Mesothelial cell of epicardium (in vitro differentiated cells): ENCODE measurements around the gene GUCY1A2. TPM values are rescaled to one million over a fixed set of nuclear protein-coding genes. Genes with fewer than 3 reads are reported as not detected.
"Not testable (repeated sequence)": the region's sequence is repeated elsewhere in the genome, so short reads cannot be mapped to it uniquely, and the experiment has no call there.

Experiments
- DNase-seq, 2 experiments: peaks; one replicate each; pipeline ENCODE4 v3.0.0; 2021; ENCODE audit warnings: low spot score in 2 of 2; ENCODE audit not compliant: unreplicated experiment in 2 of 2
- H3K27ac Mint-ChIP-seq: 2 replicates; pipeline ENCODE4 v1.8.0; 2021; ENCODE audit warnings: mixed read lengths
- H3K27me3 Mint-ChIP-seq: 2 replicates; pipeline ENCODE4 v1.8.0; 2021; ENCODE audit warnings: low read depth, mixed read lengths
- H3K36me3 Mint-ChIP-seq: 2 replicates; pipeline ENCODE4 v1.8.0; 2021; ENCODE audit warnings: mixed read lengths
- H3K4me1 Mint-ChIP-seq: 2 replicates; pipeline ENCODE4 v1.8.0; 2021; ENCODE audit warnings: mixed read lengths
- H3K4me3 Mint-ChIP-seq: 2 replicates; pipeline ENCODE4 v1.8.0; 2021; ENCODE audit warnings: mild to moderate bottlenecking, moderate library complexity, mixed read lengths
- H3K9me3 Mint-ChIP-seq: 2 replicates; pipeline ENCODE4 v1.8.0; 2021; ENCODE audit warnings: mixed read lengths
- total RNA-seq: library from RNA; stranded (reverse); gene quantifications from 3 replicates; pipeline ENCODE4 v1.2.1, GENCODE V29; 2021
- TF ChIP-seq, protein P1 (sequence below): fragments of 200-600 bp; sonication (generic); IDR thresholded peaks from one replicate; pipeline ENCODE4 v1.5.0; 2021; ENCODE audit warnings: antibody characterized with exemption; ENCODE audit not compliant: unreplicated experiment

Gene GUCY1A2
- total RNA-seq, 1 donor from 2014 or later, result 13.6 TPM

DNA sequence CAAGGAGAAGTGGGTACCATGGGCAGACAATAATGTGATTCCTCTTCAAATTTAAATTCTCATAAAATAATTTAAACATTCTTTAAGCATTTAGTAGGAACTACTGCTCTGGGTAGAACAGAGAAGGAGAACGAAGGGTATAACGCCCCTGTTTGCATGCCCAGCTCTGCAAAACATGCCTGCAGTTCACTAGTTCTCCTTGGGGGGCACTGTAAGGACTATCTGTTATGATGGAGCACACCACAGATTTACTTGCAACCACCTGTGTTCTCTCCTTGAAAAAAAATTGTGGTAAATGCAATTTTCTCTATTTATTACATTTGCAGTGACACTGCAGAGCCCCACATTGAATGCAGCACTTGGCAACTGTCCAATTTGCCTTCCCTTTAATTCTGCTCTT is 100.3 kb downstream of the GUCY1A2 start:
- H3K27me3 Mint-ChIP-seq, result no peaks in the 10 kb centered on the region
- no peak for DNase-seq

DNA sequence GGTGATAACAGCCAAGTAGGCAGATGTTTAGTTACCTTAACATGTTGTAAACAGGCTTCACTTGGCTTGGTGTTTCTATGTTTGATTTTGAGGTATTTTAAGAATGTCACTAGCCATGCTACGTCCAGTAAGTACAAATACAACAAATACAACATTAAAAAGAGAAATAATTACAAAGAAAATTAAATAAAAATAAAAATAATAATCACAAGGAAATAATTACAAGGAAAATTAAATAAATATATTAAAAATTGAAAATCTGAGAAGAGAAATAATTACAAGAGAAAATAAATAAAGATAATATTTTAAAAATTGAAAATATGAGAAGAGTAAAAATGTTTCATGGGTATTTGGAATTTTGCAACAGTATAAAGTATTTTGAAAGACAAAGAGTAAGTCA is 103.9 kb downstream of the GUCY1A2 start:
- peaks cover 5% of the 10 kb centered on the region for H3K36me3 Mint-ChIP-seq
- DNase-seq, result no peak
- peaks cover 7% of the 10 kb centered on the region for H3K9me3 Mint-ChIP-seq
- H3K27me3 Mint-ChIP-seq, result no peaks in the 10 kb centered on the region
- TF ChIP-seq, protein P1, sequence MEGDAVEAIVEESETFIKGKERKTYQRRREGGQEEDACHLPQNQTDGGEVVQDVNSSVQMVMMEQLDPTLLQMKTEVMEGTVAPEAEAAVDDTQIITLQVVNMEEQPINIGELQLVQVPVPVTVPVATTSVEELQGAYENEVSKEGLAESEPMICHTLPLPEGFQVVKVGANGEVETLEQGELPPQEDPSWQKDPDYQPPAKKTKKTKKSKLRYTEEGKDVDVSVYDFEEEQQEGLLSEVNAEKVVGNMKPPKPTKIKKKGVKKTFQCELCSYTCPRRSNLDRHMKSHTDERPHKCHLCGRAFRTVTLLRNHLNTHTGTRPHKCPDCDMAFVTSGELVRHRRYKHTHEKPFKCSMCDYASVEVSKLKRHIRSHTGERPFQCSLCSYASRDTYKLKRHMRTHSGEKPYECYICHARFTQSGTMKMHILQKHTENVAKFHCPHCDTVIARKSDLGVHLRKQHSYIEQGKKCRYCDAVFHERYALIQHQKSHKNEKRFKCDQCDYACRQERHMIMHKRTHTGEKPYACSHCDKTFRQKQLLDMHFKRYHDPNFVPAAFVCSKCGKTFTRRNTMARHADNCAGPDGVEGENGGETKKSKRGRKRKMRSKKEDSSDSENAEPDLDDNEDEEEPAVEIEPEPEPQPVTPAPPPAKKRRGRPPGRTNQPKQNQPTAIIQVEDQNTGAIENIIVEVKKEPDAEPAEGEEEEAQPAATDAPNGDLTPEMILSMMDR, result no peak
- H3K27ac Mint-ChIP-seq, result no peak overlapping the region
- peaks cover 2% of the 10 kb centered on the region for H3K4me1 Mint-ChIP-seq
- no peak overlapping the region for H3K4me3 Mint-ChIP-seq

More for the DNA sequence above, 100.3 kb downstream of the GUCY1A2 start:
- Mint-ChIP-seq H3K27ac (no peak overlapping the region), H3K9me3 (peaks cover 7% of the 10 kb centered on the region), H3K36me3 (peaks cover 5% of the 10 kb centered on the region), H3K4me3 (no peak overlapping the region), H3K4me1 (peaks cover 2% of the 10 kb centered on the region)
- TF ChIP-seq, protein P1, result no peak

DNA sequence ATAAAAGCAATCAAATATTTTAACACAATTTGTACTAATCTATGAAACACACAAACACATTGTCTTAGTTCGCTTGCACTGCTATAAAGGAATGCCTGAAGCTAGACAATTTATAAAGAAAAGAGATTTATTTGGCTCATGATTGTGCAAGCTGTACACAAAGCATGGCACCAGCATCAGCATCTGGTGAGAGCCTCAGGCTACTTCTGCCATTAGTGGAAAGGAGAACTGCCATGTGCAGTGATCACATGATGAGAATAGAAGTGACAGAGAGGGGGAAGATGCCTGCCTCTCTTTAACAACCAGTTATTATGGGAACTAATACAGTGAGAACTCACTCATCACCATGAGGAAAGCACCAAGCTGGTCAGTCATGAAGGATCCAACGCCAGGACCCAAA is 105.1 kb downstream of the GUCY1A2 start:
- TF ChIP-seq, protein P1, result no peak
- H3K36me3 Mint-ChIP-seq, result peaks cover 3% of the 10 kb centered on the region
- H3K9me3 Mint-ChIP-seq, result peaks cover 7% of the 10 kb centered on the region
- peaks cover 2% of the 10 kb centered on the region for H3K4me1 Mint-ChIP-seq
- no peak overlapping the region for H3K4me3 Mint-ChIP-seq
- H3K27ac Mint-ChIP-seq, result no peak overlapping the region
- no peaks in the 10 kb centered on the region for H3K27me3 Mint-ChIP-seq
- DNase-seq, result no peak

DNA sequence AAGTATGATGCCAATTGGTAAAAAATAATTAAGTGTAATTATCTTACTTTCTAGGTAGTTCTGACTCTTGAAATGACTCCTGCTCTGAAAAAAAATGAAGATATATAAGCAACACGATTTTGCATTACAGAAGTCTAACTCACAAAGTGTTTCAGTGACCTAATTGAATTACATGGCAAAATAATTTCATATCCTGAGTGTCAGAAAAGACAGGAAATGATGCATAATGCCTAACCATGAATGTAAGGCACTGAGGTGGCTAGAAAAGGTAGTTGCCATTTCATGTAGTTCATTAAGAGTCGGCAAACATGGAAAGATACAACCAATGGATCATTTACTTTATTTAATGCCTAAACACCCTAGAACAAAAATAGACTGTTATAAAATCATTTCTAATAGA is 113.5 kb downstream of the GUCY1A2 start:
- H3K4me1 Mint-ChIP-seq, result no peaks in the 10 kb centered on the region
- no peak overlapping the region for H3K27ac Mint-ChIP-seq
- H3K36me3 Mint-ChIP-seq, result peaks cover 5% of the 10 kb centered on the region
- no peaks in the 10 kb centered on the region for H3K27me3 Mint-ChIP-seq
- H3K4me3 Mint-ChIP-seq, result no peak overlapping the region
- TF ChIP-seq, protein P1, result no peak
- H3K9me3 Mint-ChIP-seq, result peaks cover 8% of the 10 kb centered on the region
- no peak for DNase-seq

DNA sequence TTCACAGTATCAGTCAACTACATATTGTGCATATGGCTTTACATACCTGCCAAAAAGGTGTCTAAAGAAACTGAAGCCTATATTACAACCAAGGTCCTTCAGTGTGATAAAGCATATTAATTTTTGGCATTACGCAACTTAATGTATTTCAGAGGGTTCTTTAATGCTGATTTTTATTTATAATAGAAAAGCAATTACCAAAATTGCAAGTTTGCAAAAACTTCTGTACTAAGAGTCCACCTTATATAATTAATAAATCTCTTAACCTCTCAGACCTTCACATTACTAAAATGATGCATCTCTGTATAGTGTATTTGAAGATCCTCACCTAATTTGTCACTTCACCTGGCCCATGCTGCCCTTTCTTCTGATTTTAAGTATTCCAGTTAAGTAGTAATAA is 128.6 kb downstream of the GUCY1A2 start:
- Mint-ChIP-seq H3K36me3 (no peaks in the 10 kb centered on the region), H3K9me3 (no peaks in the 10 kb centered on the region), H3K27me3 (no peaks in the 10 kb centered on the region), H3K4me3 (no peak overlapping the region), H3K4me1 (peaks cover 17% of the 10 kb centered on the region), H3K27ac (no peak overlapping the region)
- no peak for DNase-seq
- TF ChIP-seq, protein P1, result no peak

DNA sequence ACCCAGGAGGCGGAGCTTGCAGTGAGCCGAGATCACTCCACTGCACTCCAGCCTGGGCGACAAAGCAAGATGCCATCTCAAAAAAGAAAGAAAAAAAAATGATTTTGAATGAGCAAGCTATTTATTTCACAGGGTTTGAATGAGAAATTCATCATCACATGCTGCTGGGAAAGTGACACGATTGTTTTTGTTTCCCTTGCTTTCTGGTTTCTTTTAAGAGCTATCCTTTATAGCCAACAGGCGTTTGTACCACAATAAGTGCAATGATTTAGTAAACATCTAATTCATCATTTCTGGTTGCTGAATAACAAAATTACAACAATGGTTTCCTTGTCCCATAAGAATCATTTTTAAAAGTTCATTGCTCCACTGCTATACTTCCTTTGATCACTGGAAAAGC is 129.9 kb downstream of the GUCY1A2 start:
- no peaks in the 10 kb centered on the region for H3K36me3 Mint-ChIP-seq
- DNase-seq, result no peak
- TF ChIP-seq, protein P1, result no peak
- H3K9me3 Mint-ChIP-seq, result peaks cover under 1% of the 10 kb centered on the region
- no peak overlapping the region for H3K27ac Mint-ChIP-seq
- peaks cover 21% of the 10 kb centered on the region for H3K4me1 Mint-ChIP-seq
- H3K4me3 Mint-ChIP-seq, result no peak overlapping the region
- no peaks in the 10 kb centered on the region for H3K27me3 Mint-ChIP-seq

DNA sequence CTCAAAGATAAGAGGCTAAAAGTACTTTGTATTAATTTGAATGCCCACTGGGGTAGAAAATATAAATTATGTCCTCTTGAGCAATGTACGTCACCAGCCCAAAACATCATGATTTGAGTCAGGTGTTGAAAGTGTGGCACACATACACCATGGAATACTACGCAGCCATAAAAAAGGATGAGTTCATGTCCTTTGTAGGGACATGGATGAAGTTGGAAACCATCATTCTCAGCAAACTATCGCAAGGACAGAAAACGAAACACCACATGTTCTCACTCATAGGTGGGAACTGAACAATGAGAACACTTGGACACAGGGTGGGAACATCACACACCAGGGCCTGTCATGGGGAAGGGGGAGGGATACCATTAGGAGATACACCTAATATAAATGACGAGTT is 134.6 kb downstream of the GUCY1A2 start:
- peaks cover 25% of the 10 kb centered on the region for H3K4me1 Mint-ChIP-seq
- DNase-seq, H3K4me3 Mint-ChIP-seq, H3K27me3 Mint-ChIP-seq, H3K9me3 Mint-ChIP-seq, H3K27ac Mint-ChIP-seq, H3K36me3 Mint-ChIP-seq: not testable (repeated sequence)
